Measurements from ENCODE around the gene TSPAN18. TPM values are rescaled to one million over a fixed set of nuclear protein-coding genes. Genes with fewer than 3 reads are reported as not detected.

TSPAN18 gene, protein sequence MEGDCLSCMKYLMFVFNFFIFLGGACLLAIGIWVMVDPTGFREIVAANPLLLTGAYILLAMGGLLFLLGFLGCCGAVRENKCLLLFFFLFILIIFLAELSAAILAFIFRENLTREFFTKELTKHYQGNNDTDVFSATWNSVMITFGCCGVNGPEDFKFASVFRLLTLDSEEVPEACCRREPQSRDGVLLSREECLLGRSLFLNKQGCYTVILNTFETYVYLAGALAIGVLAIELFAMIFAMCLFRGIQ
- total RNA-seq: 10 to 100 TPM; 41.4 to 65.8 TPM
- long read RNA-seq, donor 1, full-length matches to known transcripts: 10 of 19 reads
- long read RNA-seq, donor 1, partial matches to known transcripts: 0 of 19 reads
- long read RNA-seq, donor 1, other reads (novel, unspliced or antisense): 9 of 19 reads
- long read RNA-seq, donor 2, partial matches to known transcripts: 0 of 27 reads
- long read RNA-seq, donor 2, other reads (novel, unspliced or antisense): 22 of 27 reads

DNA sequence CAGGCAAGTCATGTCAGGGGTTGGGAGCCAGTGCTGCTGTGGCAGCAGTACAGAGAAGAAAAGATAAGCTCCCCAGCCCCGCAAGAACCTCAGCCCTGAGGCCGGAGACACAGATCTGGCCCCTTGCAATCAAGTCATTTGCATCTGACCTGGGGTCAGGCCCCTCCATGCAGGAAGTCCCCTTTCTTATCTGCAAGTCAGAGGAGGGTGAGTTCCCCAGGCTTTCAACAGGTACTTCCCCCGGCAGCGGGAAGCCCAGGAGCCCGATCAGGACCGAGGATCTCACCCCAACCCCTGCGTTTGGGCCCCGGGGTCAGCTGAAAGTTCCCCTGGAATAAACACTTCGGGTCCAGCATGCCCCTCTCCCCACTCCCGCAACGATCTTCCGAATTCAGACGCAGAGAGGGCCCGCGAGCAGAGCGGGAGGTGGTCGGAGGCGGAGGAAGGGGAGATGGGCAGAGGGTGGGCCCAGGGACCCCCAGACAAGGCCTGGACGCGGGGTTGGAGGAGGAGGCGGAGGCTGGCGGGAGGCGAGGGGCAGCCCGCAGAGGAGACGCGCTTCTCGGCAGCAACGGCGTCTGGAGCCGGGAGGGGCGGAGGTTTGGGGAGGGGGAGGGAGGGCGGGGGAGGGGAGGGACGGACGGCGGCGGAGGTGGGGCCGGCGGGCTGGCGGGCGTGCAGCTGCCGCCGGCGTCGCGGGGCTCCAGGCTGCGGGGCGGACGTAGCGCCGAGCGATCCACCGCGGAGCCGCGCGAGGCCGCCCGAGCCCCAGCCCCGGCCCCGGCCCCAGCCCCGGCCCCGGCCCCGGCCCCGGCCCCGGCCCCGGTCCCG lies at the start of gene TSPAN18:
TSPAN18 (plus strand) TSS at position 680 of the 831 bp plus-strand sequence. CDS start 179,455 bp downstream, outside the sequence.
- intact Hi-C loops (cut with DNase I): loop anchor here (1.0 to 10.0 kb wide), 4 partner anchors 43 to 166 kb away; no protein-coding TSS in a partner anchor
- DNase-seq (ENCODE audit: low spot score): no peak

GRCh38 chr11:44680982-44681597 lies 45.7 kb upstream of the TSPAN18 start:
- DNase-seq (ENCODE audit: low spot score): no peak
- intact Hi-C loops (cut with DNase I): no loop called here

- intact Hi-C loops (cut with DNase I): no loop called here
Observed at GRCh38 chr11:44681698-44682097, 45.1 kb upstream of the TSPAN18 start.

DNA sequence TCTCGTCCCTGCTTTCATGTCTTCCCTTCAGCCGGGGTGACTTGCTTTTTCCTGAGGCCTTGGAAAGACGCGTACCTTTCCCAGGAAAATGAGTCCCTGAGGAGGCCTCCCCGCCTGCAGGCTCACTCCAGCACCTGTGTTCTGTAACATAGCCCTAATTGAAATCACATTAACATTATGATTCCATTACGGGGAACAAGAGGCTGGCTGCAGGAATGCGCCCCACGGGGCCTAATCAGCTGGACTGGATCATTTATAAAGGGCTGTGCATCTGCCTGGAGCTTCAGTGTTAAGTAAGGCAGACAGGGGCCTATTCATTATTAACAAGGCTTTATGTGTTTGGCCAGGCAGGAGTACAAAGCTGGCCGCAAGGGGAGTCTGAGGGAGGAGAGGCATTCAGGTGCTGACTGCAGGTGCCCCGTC lies 41.9 kb upstream of the TSPAN18 start:
- intact Hi-C loops (cut with DNase I): no loop called here
- no peak for DNase-seq (ENCODE audit: low spot score)

More at GRCh38 chr11:44681698-44682097, 45.1 kb upstream of the TSPAN18 start:
- no peak for DNase-seq (ENCODE audit: low spot score)

DNA sequence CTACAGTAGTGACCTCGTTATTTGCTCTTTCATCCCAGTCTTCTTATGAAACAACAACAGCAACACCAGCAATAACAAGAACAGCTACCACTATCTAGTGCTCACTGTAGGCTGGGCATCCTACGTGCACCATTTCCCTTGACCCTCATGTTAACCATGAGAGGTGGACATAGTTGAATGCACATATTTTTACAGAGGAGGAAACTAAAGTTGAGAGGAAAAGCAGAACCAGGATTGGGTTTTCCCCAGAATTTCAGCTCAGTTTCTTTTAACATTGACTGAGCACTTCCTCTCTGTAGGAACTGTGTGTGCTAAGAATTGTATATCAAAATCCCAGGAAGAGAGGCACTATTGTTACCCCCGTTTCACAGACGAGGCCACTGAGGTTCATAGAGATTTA lies 39.4 kb upstream of the TSPAN18 start:
- intact Hi-C loops (cut with DNase I): no loop called here
- DNase-seq (ENCODE audit: low spot score): no peak

- intact Hi-C loops (cut with DNase I): no loop called here
- DNase-seq (ENCODE audit: low spot score): no peak
Observed at GRCh38 chr11:44689265-44689664, 37.5 kb upstream of the TSPAN18 start.

DNA sequence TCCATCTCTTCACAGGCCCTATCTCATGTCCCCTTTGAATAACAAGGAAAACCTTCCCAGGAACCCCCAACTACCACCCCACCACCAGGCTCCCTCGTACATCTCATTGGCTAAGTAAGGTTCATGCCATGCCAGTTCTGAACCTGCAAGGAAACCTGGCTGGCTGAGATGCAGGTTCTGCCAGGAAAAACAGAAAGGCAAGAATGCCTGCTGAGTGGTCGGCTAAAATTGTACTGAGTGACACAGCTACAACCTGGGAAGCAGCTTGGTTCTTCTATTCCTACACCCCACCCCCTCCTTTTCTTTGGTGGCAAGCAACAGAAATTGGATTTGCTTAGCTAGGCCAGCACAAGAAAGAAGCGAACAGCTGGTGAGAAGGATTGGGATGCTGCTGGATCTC lies 36.1 kb upstream of the TSPAN18 start:
- intact Hi-C loops (cut with DNase I): loop anchor here in 1 of 2 donors (5.0 kb wide), 1 partner anchor 928 kb away; no protein-coding TSS in a partner anchor
- no peak for DNase-seq (ENCODE audit: low spot score)

DNA sequence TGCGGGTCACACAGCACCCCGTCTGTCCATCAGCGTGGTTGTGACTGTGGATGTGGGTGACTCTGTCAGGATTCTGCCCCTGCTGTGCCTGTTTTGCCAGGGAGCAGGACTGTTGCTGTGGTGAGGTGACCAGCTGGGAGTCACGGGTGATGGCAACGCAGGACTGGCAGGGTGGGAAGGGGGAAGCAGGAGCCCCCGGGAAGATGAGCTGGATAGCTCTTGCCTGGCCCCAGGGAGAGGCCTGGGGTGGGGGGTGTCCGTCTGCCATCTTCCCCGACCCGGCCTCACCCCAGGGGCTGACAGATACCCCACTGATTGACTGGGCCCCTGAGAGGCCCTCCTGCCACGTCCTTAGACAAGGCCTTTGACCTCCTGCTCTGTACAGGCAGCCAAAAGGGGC lies 34.3 kb upstream of the TSPAN18 start:
- intact Hi-C loops (cut with DNase I): loop anchor here in 1 of 2 donors (5.0 kb wide), 1 partner anchor 930 kb away; no protein-coding TSS in a partner anchor
- DNase-seq (ENCODE audit: low spot score): no peak

DNA sequence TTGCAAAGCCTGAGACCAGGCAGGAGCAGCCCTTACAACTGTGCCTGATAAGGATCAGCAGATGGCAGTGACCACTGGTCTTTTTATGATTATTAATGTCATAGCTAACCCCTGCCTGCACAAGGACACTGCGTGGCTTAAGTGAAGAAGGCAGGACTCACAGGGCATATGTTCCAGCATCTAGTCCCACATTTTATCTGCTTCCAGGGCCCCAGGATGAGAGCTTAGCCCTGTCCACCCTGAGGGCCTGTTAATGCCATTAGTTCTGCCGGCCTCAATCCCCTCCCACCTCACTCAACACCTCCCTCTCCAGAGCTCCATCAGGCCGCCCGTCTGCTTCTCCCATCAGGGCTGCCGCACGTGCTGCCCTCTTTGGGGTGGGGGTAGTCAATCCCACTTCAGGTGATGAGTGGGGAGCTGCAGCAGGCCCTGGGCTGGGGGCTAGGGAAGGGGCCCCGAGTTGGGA lies 33.1 kb upstream of the TSPAN18 start:
- intact Hi-C loops (cut with DNase I): loop anchor here in 1 of 2 donors (5.0 kb wide), 1 partner anchor 931 kb away; no protein-coding TSS in a partner anchor

DNA sequence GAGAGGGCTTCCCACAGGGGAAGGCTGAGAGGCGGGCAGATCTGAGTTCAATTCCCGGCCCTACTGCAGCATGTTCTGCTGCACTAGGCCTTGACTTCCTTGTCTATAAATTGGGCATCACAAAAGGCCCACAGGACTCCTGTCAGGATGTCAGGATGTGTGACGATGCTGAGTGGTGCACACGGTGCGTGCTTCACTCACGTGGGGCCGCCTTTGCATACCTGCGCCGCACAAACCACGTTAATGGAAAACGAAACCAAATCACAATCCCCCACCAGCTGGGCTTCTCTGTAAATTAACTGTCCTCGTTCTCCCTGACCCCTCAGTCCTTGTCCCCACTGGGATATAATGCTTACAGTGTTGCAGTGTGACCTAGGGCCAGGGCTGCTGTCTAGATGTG lies 32.3 kb upstream of the TSPAN18 start:
- no peak for DNase-seq (ENCODE audit: low spot score)
- intact Hi-C loops (cut with DNase I): loop anchor here in 1 of 2 donors (5.0 kb wide), 1 partner anchor 932 kb away; no protein-coding TSS in a partner anchor

More for the DNA sequence above, 33.1 kb upstream of the TSPAN18 start:
- no peak for DNase-seq (ENCODE audit: low spot score)

GRCh38 chr11:44695169-44695833 lies 31.5 kb upstream of the TSPAN18 start:
- DNase-seq (ENCODE audit: low spot score): no peak
- intact Hi-C loops (cut with DNase I): no loop called here

DNA sequence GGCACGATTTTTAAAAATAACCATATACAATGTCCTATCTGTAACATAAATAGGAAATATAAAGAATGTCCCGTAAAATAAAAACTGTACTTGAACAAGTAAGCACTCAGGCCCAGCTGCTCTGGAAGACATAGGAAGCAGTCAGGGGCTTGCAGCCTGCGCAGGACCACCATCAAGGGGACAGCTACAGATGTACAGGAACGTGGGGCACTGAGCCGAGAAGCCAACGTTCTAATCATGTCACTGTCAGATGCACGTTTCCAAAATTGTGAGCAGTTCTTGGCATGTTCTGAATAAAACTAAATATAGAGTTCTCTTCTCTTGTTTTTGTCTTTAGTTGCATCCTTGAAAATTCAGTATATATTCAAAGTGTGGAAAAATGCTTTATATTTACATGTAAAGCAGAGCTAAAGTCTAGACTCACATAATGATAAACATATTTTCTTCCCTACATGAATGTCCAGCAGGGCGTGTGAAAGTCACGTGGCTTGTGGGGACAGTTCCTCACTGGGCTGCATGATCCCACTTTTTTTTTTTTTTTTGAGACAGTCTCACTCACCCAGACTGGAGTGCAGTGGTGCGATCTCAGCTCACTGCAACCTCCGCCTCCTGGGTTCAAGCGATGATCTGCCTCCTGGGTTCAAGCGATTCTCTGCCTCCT lies 28.4 kb upstream of the TSPAN18 start:
- intact Hi-C loops (cut with DNase I): no loop called here
- no peak for DNase-seq (ENCODE audit: low spot score)

DNA sequence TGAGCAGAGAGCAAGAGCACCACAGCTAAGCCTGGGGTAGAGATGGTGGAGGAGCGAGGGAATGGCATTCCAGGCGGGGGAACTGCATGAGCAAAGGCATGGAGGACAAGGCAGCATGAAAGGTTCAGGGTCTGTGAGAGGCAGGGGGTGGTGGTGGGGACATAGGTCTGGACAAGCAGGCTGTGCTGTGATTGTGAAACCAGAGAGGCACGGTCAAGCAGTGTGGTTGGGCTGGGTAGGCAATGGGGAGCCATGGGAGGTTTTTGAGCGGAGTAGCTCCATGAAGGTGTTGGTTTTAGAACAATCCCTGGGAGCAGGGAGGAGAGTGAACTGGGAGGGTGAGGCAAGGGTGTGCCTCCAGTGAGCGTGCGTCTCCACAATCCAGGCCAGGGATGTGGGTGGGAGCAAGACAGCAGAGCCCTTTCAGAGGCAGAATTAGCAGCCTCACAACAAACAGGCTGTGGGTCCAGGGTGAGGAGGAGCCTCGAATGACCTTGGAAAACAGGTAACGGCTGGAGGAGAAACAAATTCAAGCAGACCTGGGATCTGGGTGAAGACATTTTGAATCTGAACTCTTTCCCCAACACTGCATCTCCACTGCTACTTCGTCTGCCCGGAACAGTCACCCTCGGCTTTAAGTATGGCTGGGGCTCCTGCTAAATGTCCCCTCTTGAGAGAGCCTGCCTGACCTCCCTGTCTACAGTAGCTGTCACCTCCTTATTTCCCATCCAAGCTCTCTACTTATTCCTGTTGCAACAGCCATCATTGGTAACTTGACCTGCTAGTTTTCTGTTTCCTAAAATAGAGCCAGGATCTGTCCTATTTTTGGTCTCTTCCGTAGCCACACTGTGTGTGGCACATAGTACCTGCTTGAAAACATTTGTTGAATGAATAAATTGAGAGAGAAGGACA lies 27.0 kb upstream of the TSPAN18 start:
- intact Hi-C loops (cut with DNase I): no loop called here
- DNase-seq (ENCODE audit: low spot score): no peak

- no peak for DNase-seq (ENCODE audit: low spot score)
- intact Hi-C loops (cut with DNase I): no loop called here
Observed at GRCh38 chr11:44701276-44701675, 25.5 kb upstream of the TSPAN18 start.

GRCh38 chr11:44702889-44703288 lies 23.9 kb upstream of the TSPAN18 start:
- intact Hi-C loops (cut with DNase I): no loop called here
- no peak for DNase-seq (ENCODE audit: low spot score)

GRCh38 chr11:44707094-44707493 lies 19.7 kb upstream of the TSPAN18 start:
- no peak for DNase-seq (ENCODE audit: low spot score)
- intact Hi-C loops (cut with DNase I): loop anchor here in 1 of 2 donors (5.0 kb wide), 1 partner anchor 480 kb away; no protein-coding TSS in a partner anchor

- intact Hi-C loops (cut with DNase I): loop anchor here in 1 of 2 donors (5.0 kb wide), 1 partner anchor 481 kb away; no protein-coding TSS in a partner anchor
- DNase-seq (ENCODE audit: low spot score): no peak
Observed at GRCh38 chr11:44708009-44708408, 18.8 kb upstream of the TSPAN18 start.
